Calu3 (cell line): ENCODE data around the gene ZNF888. TPM values are rescaled to one million over a fixed set of nuclear protein-coding genes. Genes with fewer than 3 reads are reported as not detected.

Experiments
- total RNA-seq: library from RNA; stranded (reverse); gene quantifications from 2 replicates; pipeline ENCODE4 v1.2.3, GENCODE V29; 2022

Gene ZNF888
- total RNA-seq, 1 experiment from 2014 or later, result 25.5 TPM

Other genes with a start within 250 kb of the ZNF888 start
- gene ZNF611, start 188.4 kb downstream of the ZNF888 start, total RNA-seq, result 14.1 and 19.8 TPM in 2 replicates
- gene ZNF600, start 136.6 kb downstream of the ZNF888 start, total RNA-seq, result 18.4 and 23.4 TPM in 2 replicates
- 16.4 and 27.2 TPM in 2 replicates for gene ZNF28, start 101.8 kb downstream of the ZNF888 start, total RNA-seq
- 21.1 and 24.9 TPM in 2 replicates for gene ZNF468, start 65.8 kb downstream of the ZNF888 start, total RNA-seq
- gene ZNF320, start 25.8 kb downstream of the ZNF888 start, total RNA-seq, result 2.5 and 7.8 TPM in 2 replicates
- 16.5 and 17.5 TPM in 2 replicates for gene ZNF816, start 39.5 kb upstream of the ZNF888 start, total RNA-seq
- gene ERVV-1, start 90.5 kb upstream of the ZNF888 start, total RNA-seq, result not detected in 2 replicates
- not detected in 2 replicates for gene ERVV-2, start 121.3 kb upstream of the ZNF888 start, total RNA-seq
- gene ZNF160, start 180.0 kb upstream of the ZNF888 start, total RNA-seq, result 7.7 and 7.8 TPM in 2 replicates
- gene ZNF415, start 209.5 kb upstream of the ZNF888 start, total RNA-seq, result not detected in 2 replicates
- not detected in 2 replicates for gene ZNF347, start 235.6 kb upstream of the ZNF888 start, total RNA-seq